T-helper 1 cell treated with Interleukin-12 subunit alpha and Interleukin-12 subunit beta and Interleukin-4 antibody, amounts not matched to agents 30 μg/mL and 1 μg/mL, for 36 hours (primary cell): ENCODE results near the gene GOLGA8F.
"Not testable (repeated sequence)": the region's sequence is repeated elsewhere in the genome, so short reads cannot be mapped to it uniquely, and the experiment has no call there.

Experiments
- H3K27ac Mint-ChIP-seq: one replicate; pipeline ENCODE4 v1.8.0; 2021; ENCODE audit warnings: mild to moderate bottlenecking, mixed read lengths
- H3K27me3 Mint-ChIP-seq: one replicate; pipeline ENCODE4 v1.8.0; 2021; ENCODE audit warnings: low read depth, mixed read lengths
- H3K36me3 Mint-ChIP-seq: one replicate; pipeline ENCODE4 v1.8.0; 2021; ENCODE audit warnings: low read depth, mixed read lengths
- H3K4me1 Mint-ChIP-seq: one replicate; pipeline ENCODE4 v1.8.0; 2021; ENCODE audit warnings: low read depth, mixed read lengths
- H3K4me3 Mint-ChIP-seq: one replicate; pipeline ENCODE4 v1.8.0; 2021; ENCODE audit warnings: mild to moderate bottlenecking, moderate library complexity, mixed read lengths
- H3K9me3 Mint-ChIP-seq: one replicate; pipeline ENCODE4 v1.8.0; 2021; ENCODE audit warnings: mixed read lengths

The GOLGA8F gene, protein sequence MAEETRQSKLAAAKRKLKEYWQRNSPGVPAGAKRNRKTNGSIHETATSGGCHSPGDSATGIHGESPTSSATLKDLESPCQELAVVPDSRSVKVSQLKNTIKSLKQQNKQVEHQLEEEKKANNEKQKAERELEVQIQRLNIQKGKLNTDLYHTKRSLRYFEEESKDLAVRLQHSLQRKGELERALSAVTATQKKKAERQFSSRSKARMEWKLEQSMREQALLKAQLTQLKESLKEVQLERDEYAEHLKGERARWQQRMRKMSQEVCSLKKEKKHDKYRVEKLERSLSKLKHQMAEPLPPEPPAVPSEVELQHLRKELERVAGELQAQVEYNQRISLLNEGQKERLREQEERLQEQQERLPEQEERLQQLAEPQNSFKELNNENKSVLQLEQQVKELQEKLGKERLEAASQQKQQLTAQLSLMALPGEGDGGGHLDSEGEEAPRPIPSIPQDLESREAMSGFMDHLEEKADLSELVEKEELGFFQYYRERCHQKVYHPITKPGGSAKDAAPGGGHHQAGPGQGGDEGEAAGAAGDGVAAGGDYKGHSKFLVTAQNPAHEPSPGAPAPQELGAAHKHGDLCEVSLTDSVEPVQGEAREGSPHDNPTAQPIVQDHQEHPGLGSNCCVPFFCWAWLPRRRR

DNA sequence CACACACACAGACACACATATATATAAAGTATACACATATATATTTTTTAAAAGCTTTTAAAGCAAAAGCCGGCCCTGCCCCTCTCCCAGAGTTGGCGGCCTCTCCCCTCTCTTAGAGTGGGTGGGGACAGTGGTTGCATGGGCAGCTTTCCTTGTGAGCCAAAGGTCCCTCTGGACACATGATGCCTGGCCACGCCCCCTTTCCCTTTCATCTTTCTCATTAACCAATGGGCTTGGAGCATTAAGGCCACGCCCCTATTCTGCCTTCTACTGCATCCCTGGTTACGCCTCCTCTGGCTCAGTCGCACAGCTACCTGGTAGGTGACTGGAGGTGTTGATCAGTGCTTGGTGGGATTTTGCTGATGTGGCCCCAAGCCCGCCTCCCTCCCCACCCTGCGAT, at the start of gene GOLGA8F:
TSS of gene GOLGA8F (plus strand) at position 301 of the 400 bp plus-strand sequence. CDS start at position 399, 98 bp downstream.
- H3K4me3 Mint-ChIP-seq, H3K27me3 Mint-ChIP-seq, H3K4me1 Mint-ChIP-seq, H3K9me3 Mint-ChIP-seq, H3K36me3 Mint-ChIP-seq, H3K27ac Mint-ChIP-seq: not testable (repeated sequence)

DNA sequence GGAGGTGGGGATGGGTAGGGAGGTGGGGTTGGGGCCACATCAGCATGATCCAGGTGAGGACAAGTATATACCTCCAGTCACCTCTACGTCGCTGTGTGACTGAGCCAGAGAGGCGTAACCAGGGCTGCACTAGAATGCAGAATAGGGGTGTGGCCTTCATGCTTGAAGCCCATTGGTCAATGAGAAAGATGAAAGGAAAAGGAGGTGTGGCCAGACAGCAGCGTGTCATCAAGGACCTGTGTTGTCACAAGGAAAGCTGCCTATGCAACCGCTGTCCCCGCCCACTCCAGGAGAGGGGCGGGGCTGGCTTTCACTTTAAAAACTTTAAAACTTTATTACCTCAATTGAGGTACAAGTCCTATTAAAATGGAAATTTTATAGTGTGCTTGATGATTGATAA, 20.5 kb upstream of the GOLGA8F start, which contains the start of gene GOLGA6L24:
TSS of gene GOLGA6L24 (minus strand) at position 101 of the 400 bp plus-strand sequence. CDS start at position 40, 61 bp downstream.
- H3K4me1 Mint-ChIP-seq, H3K27ac Mint-ChIP-seq, H3K4me3 Mint-ChIP-seq, H3K27me3 Mint-ChIP-seq, H3K9me3 Mint-ChIP-seq, H3K36me3 Mint-ChIP-seq: not testable (repeated sequence)

DNA sequence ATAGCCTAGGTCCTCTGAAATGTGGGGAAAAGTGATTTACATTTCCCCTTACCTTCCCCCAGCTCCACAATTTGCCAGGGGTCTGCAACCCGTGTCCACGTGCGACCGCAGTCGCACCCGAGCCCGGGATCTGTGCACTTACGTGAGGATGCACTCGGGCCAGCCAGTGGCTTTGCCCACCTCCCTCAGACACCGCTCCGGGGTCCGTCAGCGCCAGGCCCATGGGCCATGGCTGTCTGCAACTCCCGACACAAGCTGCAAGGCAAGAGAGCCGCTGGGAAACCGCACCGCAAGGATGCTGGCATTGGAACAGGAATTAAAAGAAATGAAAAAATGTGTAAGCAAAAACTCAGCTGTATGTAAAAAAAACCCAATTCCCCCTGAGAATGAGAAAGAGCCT, 13.0 kb upstream of the GOLGA8F start:
- H3K27me3 Mint-ChIP-seq, H3K4me1 Mint-ChIP-seq, H3K9me3 Mint-ChIP-seq, H3K4me3 Mint-ChIP-seq, H3K27ac Mint-ChIP-seq, H3K36me3 Mint-ChIP-seq: not testable (repeated sequence)

DNA sequence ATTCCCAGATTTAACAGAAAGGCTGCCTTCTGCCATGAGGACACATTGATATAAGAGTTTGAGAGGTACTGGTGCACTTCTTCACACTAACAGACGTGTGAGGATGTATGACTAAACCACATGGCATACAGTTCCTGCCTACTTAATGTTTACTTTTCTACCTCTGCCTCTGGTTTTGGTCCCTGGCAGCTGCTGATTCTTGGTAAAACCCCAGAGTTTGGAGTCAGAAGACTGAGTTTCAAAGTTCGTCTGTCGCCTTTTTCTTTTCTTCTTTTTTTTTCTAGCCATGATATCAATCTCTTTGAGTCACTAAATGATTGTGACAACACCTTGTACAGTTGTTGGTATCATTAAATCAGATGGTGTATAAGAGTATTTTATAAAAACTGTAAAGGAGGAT, 1.6 kb downstream of the GOLGA8F start:
- H3K27me3 Mint-ChIP-seq, H3K36me3 Mint-ChIP-seq, H3K4me3 Mint-ChIP-seq, H3K9me3 Mint-ChIP-seq, H3K27ac Mint-ChIP-seq, H3K4me1 Mint-ChIP-seq: not testable (repeated sequence)

DNA sequence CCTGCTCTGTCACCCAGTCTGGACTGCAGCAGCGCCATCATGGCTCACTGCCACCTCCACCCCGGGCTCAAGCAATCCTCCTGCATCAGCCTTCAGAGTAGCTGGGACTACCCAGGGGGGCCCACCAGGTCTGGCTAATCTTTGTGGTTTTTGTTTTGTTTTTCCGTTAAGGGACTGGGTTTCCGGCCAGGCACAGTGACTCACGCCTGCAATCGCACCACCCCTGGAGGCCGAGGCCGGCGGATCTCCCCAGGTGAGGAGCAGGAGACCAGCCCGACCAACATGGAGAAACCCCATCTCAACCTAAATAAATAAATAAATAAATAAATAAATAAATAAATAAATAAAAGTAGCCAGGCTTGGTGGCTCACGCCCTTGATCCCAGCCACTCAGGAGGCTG, 17.6 kb downstream of the GOLGA8F start:
- H3K27ac Mint-ChIP-seq, H3K27me3 Mint-ChIP-seq, H3K9me3 Mint-ChIP-seq, H3K36me3 Mint-ChIP-seq, H3K4me3 Mint-ChIP-seq, H3K4me1 Mint-ChIP-seq: not testable (repeated sequence)

DNA sequence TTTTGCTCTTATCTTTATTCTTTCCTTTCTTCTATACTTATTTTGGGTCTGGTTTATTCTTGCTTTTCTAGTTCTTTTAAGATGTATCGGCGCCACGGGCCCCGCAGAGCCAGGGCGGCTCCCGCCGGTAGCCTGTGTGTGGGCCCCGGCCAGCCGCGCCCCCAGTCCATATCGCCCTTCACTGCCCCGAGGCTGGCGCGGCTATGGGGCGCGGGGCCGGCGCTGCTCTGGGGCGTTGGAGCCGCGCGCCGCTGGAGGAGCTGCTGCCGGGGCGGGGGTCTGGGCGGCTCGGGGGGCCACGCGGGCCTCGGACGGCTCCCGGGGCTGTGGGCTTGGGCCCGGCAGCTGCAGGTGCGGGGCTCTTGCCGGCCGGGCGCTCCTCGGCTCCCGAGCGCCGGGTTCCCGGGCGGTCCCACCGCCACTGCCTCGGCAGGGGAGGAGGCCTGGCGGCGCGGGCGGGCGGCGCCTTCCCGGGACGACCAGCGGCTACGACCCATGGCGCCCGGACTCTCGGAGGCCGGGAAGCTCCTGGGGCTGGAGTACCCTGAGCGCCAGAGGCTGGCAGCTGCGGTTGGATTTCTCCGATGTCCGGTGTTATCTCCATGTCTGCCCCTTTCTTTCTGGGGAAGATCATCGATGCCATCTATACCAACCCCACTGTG, 24.4 kb downstream of the GOLGA8F start:
- H3K27ac Mint-ChIP-seq, H3K36me3 Mint-ChIP-seq, H3K4me3 Mint-ChIP-seq, H3K4me1 Mint-ChIP-seq, H3K27me3 Mint-ChIP-seq, H3K9me3 Mint-ChIP-seq: not testable (repeated sequence)

DNA sequence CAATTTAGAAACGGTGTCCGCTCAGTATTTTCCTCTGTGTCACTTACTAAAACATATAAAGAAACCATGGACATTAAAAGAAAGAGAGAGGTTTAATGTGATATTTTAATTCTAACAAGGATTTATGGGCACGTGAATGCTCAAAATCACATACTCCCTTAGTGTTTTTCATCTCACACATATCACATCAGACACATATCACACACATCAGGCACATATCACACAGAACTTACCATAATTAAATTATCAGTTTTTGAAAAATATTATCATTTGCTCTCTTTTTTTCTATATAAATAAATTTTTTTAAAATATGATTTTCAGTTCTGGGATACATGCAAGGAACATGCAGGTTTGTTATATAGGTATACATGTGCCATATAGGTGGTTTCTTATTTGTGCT, 42.0 kb downstream of the GOLGA8F start:
- H3K36me3 Mint-ChIP-seq, H3K27ac Mint-ChIP-seq, H3K4me3 Mint-ChIP-seq, H3K4me1 Mint-ChIP-seq, H3K27me3 Mint-ChIP-seq, H3K9me3 Mint-ChIP-seq: not testable (repeated sequence)

DNA sequence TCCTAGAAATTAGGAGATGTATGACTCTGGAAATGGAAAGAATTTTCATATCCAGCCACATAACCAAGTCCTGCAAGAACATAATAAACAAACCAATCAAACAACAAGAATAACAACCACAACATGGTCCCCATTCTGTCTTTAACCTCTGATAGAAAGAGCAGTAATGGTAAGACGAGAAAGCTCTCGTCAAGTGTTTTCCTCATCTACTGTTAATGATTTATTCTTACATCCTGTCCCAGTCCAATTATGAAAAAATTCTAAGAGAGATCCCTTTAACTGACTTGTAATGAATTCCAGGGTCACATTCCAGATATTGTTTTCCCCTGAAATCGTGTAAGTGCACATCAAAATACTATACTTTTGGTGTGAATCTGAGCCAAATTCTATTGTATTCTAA, 57.1 kb downstream of the GOLGA8F start:
- H3K27me3 Mint-ChIP-seq, H3K4me3 Mint-ChIP-seq, H3K27ac Mint-ChIP-seq, H3K36me3 Mint-ChIP-seq, H3K9me3 Mint-ChIP-seq, H3K4me1 Mint-ChIP-seq: not testable (repeated sequence)
